Neural progenitor cell (in vitro differentiated cells): ENCODE measurements around the gene PLCL1. TPM values are rescaled to one million over a fixed set of nuclear protein-coding genes. Genes with fewer than 3 reads are reported as not detected.

ENCODE experiments used
- DNase-seq: peaks from one replicate; pipeline ENCODE4 v3.0.0-alpha.2; 2016; ENCODE audit warnings: low spot score
- H2AFZ ChIP-seq: fragments of 200-600 bp; sonication (generic); replicated peaks from 2 replicates; pipeline ENCODE4 v1.6.1; 2016; ENCODE audit warnings: antibody characterized with exemption
- H3F3A ChIP-seq: fragments of 200-600 bp; sonication (generic); 2 replicates; pipeline ENCODE4 v1.6.1; 2016; ENCODE audit warnings: antibody characterized with exemption, low read depth
- H3K27ac ChIP-seq: fragments of 200-600 bp; sonication (generic); 2 replicates; pipeline ENCODE4 v1.5.1; 2016; ENCODE audit warnings: mild to moderate bottlenecking
- H3K27me3 ChIP-seq: fragments of 200-600 bp; sonication (generic); 2 replicates; pipeline ENCODE4 v1.6.1; 2016; ENCODE audit warnings: mild to moderate bottlenecking, moderate library complexity
- H3K36me3 ChIP-seq: fragments of 200-600 bp; sonication (generic); 2 replicates; pipeline ENCODE4 v1.5.1; 2016
- H3K4me1 ChIP-seq: fragments of 200-600 bp; sonication (generic); 2 replicates; pipeline ENCODE4 v1.6.1; 2016; ENCODE audit warnings: mixed run types
- H3K4me2 ChIP-seq: fragments of 200-600 bp; sonication (generic); 2 replicates; pipeline ENCODE4 v1.6.1; 2016
- H3K4me3 ChIP-seq: fragments of 200-600 bp; sonication (generic); 2 replicates; pipeline ENCODE4 v1.5.1; 2016
- H3K79me2 ChIP-seq: fragments of 200-600 bp; sonication (generic); 2 replicates; pipeline ENCODE4 v1.6.1; 2016; ENCODE audit warnings: low read depth
- H3K9ac ChIP-seq: fragments of 200-600 bp; sonication (generic); 2 replicates; pipeline ENCODE4 v1.6.1; 2016
- H3K9me3 ChIP-seq: fragments of 200-600 bp; sonication (generic); 2 replicates; pipeline ENCODE4 v1.5.1; 2016; ENCODE audit warnings: low read depth
- H4K20me1 ChIP-seq: fragments of 200-600 bp; sonication (generic); 2 replicates; pipeline ENCODE4 v1.6.1; 2016; ENCODE audit warnings: low read depth
- H3K27ac Mint-ChIP-seq: 3 replicates; pipeline ENCODE4 v1.8.0; 2021; ENCODE audit warnings: mixed read lengths
- H3K27me3 Mint-ChIP-seq: 2 replicates; pipeline ENCODE4 v1.8.0; 2022; ENCODE audit warnings: low read depth, mild to moderate bottlenecking, inconsistent platforms, moderate library complexity, mixed read lengths; ENCODE audit not compliant: insufficient read depth
- H3K36me3 Mint-ChIP-seq: 3 replicates; pipeline ENCODE4 v1.8.0; 2021; ENCODE audit warnings: mixed read lengths
- H3K4me1 Mint-ChIP-seq: 3 replicates; pipeline ENCODE4 v1.8.0; 2021; ENCODE audit warnings: mixed read lengths
- H3K4me3 Mint-ChIP-seq: 3 replicates; pipeline ENCODE4 v1.8.0; 2021; ENCODE audit warnings: mild to moderate bottlenecking, moderate library complexity, mixed read lengths
- H3K9me3 Mint-ChIP-seq: 3 replicates; pipeline ENCODE4 v1.8.0; 2020; ENCODE audit warnings: mixed read lengths
- CTCF ChIP-seq: fragments of 200-600 bp; sonication (generic); IDR thresholded peaks from 2 replicates; pipeline ENCODE4 v1.5.1; 2017; ENCODE audit warnings: antibody characterized with exemption, mild to moderate bottlenecking
- EZH2 ChIP-seq: fragments of 200-600 bp; sonication (generic); IDR thresholded peaks from 2 replicates; pipeline ENCODE4 v1.6.1; 2017; ENCODE audit warnings: antibody characterized with exemption, mild to moderate bottlenecking, moderate library complexity
- EZH2phosphoT487 ChIP-seq: fragments of 200-600 bp; sonication (generic); IDR thresholded peaks from 2 replicates; pipeline ENCODE4 v1.6.1; 2017; ENCODE audit warnings: antibody characterized with exemption
- total RNA-seq: library from RNA; depleted of rRNA; stranded (reverse); fragments of >200 nt; gene quantifications from 2 replicates; pipeline ENCODE4 v1.2.3, GENCODE V29; 2015; ENCODE audit warnings: low replicate concordance

The PLCL1 gene
- total RNA-seq, 1 donor from 2014 or later: 0.41 TPM

DNA sequence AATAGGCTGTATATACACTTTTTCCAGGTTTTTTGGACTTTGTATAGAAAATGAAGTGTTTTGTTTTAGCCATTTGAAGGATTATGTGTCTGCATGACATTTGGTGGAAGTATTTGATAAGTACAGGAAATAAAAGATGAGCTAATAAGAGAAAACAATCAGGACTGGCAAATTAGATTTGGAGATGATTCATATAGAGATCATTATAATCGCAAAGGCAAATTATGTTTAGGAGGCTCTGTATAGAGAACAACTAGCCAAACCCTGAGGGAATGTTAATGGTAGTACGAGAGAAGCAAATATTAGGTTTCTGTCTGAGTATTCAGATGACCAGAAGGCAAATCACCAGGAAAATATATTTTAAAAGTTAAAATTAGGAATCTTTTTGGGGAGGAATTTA is 41.7 kb downstream of the PLCL1 start:
- Mint-ChIP-seq H3K9me3 (no peaks in the 10 kb centered on the region), H3K4me3 (no peak overlapping the region)

GRCh38 chr2:197846777-197847176 is 42.4 kb downstream of the PLCL1 start:
- H3K27ac ChIP-seq: no peak overlapping the region
- H3K36me3 Mint-ChIP-seq: no peaks in the 10 kb centered on the region
- H3K4me2 ChIP-seq: no peak overlapping the region
- H3K27me3 Mint-ChIP-seq: no peaks in the 10 kb centered on the region
- no peaks in the 10 kb centered on the region for H3K9me3 Mint-ChIP-seq
- H3F3A ChIP-seq: no peaks in the 10 kb centered on the region
- no peaks in the 10 kb centered on the region for H3K9me3 ChIP-seq
- DNase-seq: no peak
- H3K9ac ChIP-seq: no peak overlapping the region
- H3K4me3 ChIP-seq: no peak overlapping the region
- no peak for TF ChIP-seq EZH2
- no peak for TF ChIP-seq EZH2phosphoT487
- TF ChIP-seq CTCF: no peak
- no peaks in the 10 kb centered on the region for H3K36me3 ChIP-seq
- no peaks in the 10 kb centered on the region for H3K4me1 Mint-ChIP-seq
- no peaks in the 10 kb centered on the region for H3K79me2 ChIP-seq
- peaks cover 5% of the 10 kb centered on the region for H3K27me3 ChIP-seq
- no peak overlapping the region for H3K4me3 Mint-ChIP-seq
- H3K27ac Mint-ChIP-seq: no peak overlapping the region
- H2AFZ ChIP-seq: no peak overlapping the region
- no peaks in the 10 kb centered on the region for H3K4me1 ChIP-seq
- H4K20me1 ChIP-seq: no peaks in the 10 kb centered on the region

More for the DNA sequence above, 41.7 kb downstream of the PLCL1 start:
- no peak overlapping the region for H3K4me3 ChIP-seq
- Mint-ChIP-seq H3K27me3 (no peaks in the 10 kb centered on the region), H3K36me3 (no peaks in the 10 kb centered on the region), H3K27ac (no peak overlapping the region), H3K4me1 (no peaks in the 10 kb centered on the region)
- no peaks in the 10 kb centered on the region for H3K9me3 ChIP-seq
- H3K9ac ChIP-seq: no peak overlapping the region
- H3K27me3 ChIP-seq: peaks cover 5% of the 10 kb centered on the region
- H4K20me1 ChIP-seq: no peaks in the 10 kb centered on the region
- DNase-seq: no peak
- no peaks in the 10 kb centered on the region for H3F3A ChIP-seq
- TF ChIP-seq EZH2 (no peak), CTCF (no peak), EZH2phosphoT487 (no peak)
- no peak overlapping the region for H3K4me2 ChIP-seq
- no peaks in the 10 kb centered on the region for H3K79me2 ChIP-seq
- no peaks in the 10 kb centered on the region for H3K36me3 ChIP-seq
- no peaks in the 10 kb centered on the region for H3K4me1 ChIP-seq
- H2AFZ ChIP-seq: no peak overlapping the region
- H3K27ac ChIP-seq: no peak overlapping the region

DNA sequence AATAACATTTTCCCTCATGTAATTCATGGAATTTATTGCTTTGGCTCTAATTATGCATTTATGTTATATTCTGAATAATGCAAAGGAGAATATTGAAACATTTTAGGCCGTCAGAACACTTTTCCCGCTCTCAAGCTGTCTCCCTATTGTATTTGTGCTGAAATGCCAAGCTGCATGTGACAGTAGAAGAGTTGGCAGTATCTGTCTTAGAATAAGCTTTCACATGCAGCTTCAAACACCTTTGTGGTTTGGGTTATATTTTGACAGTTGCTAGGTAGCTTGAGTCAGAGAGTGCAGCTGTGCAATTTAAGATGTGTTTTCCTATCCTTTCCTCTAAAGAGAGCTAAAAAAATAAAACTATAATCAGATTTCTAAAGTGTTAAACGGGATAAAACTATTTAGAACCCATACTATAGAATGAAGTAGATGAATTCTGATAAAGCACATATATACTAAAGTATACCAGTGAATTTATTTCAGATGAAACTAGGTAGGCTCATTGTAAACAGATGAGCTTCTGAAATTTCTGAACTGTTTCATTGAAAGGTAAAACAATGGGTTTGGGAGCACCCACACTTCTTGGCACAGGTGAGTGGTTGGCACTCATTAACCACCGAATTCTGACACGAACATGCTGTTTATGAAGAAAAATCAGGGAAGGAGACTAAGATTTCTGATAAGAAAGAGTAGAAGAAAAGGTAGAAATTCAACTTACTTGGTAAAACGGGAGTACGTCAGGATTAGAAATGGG is 43.4 kb downstream of the PLCL1 start:
- Histone ChIP-seq H3K36me3 (no peaks in the 10 kb centered on the region), H3K4me2 (no peak overlapping the region), H3K79me2 (no peaks in the 10 kb centered on the region), H3F3A (no peaks in the 10 kb centered on the region), H3K9me3 (no peaks in the 10 kb centered on the region), H3K9ac (no peak overlapping the region), H4K20me1 (no peaks in the 10 kb centered on the region), H3K4me3 (no peak overlapping the region), H2AFZ (no peak overlapping the region), H3K27ac (no peak overlapping the region), H3K27me3 (peaks cover 5% of the 10 kb centered on the region), H3K4me1 (no peaks in the 10 kb centered on the region)
- no peaks in the 10 kb centered on the region for H3K4me1 Mint-ChIP-seq
- H3K36me3 Mint-ChIP-seq: no peaks in the 10 kb centered on the region
- no peak overlapping the region for H3K27ac Mint-ChIP-seq
- H3K9me3 Mint-ChIP-seq: no peaks in the 10 kb centered on the region
- DNase-seq: no peak
- TF ChIP-seq CTCF (no peak), EZH2 (no peak), EZH2phosphoT487 (no peak)
- H3K27me3 Mint-ChIP-seq: no peaks in the 10 kb centered on the region
- no peak overlapping the region for H3K4me3 Mint-ChIP-seq
